AG04450 (cell line): ENCODE results near the gene TTLL13. TPM values are rescaled to one million over a fixed set of nuclear protein-coding genes. Genes with fewer than 3 reads are reported as not detected.
"Not testable (repeated sequence)": the region's sequence is repeated elsewhere in the genome, so short reads cannot be mapped to it uniquely, and the experiment has no call there.

Experiments used
- CTCF ChIA-PET: fragments of 300-600, 350-600 bp; formaldehyde crosslinking; extraction: SDS; loops from one replicate; lab custom pipeline; 2022; ENCODE audit warnings: antibody characterized with exemption, inconsistent platforms; lab: Charles Lee
- POLR2A ChIA-PET: fragments of 350-600 bp; formaldehyde crosslinking; extraction: SDS; loops from one replicate; lab custom pipeline; 2021; ENCODE audit warnings: antibody characterized with exemption, inconsistent platforms; lab: Yijun Ruan, JAX
- DNase-seq: peaks from one replicate; pipeline ENCODE4 v3.0.0-alpha.2; 2011; ENCODE audit warnings: low read depth, low spot score
- H3K27ac ChIP-seq: one replicate; pipeline ENCODE4 v1.5.1; 2012; ENCODE audit warnings: low read depth, low read length, control low read depth
- H3K27me3 ChIP-seq: one replicate; pipeline ENCODE4 v1.6.0; 2012; ENCODE audit warnings: low read length; ENCODE audit not compliant: control insufficient read depth, insufficient read depth
- H3K4me3 ChIP-seq: 2 replicates; pipeline ENCODE4 v1.5.1; 2011; ENCODE audit warnings: mild to moderate bottlenecking, low read depth, low read length, control low read depth
- H3K9me3 ChIP-seq: 2 replicates; pipeline ENCODE4 v1.5.1; 2012; ENCODE audit warnings: low read length; ENCODE audit not compliant: control insufficient read depth, insufficient read depth
- CTCF ChIP-seq: IDR thresholded peaks from 2 replicates; pipeline ENCODE4 v1.5.1; 2011; ENCODE audit warnings: low read depth, low read length, control low read depth, inconsistent platforms
- polyA plus RNA-seq: library from polyadenylated mRNA; depleted of rRNA; stranded (reverse); fragments of >200 nt; gene quantifications from 2 replicates; pipeline ENCODE4 v1.2.3, GENCODE V29; 2011

The TTLL13 gene
- polyA plus RNA-seq, 1 experiment: 0.04 TPM

- CTCF ChIA-PET: interaction anchor here (0.7 to 1.4 kb wide), 2 partner anchors 52 to 73 kb away, joined by 3 to 8 read pairs; no protein-coding TSS in a partner anchor
- Histone ChIP-seq H3K27ac (no peak overlapping the region), H3K27me3 (no peaks in the 10 kb centered on the region), H3K9me3 (peaks cover 5% of the 10 kb centered on the region; the same call in 1 of the 2 replicates), H3K4me3 (no peak overlapping the region)
- no peak for TF ChIP-seq CTCF
- POLR2A ChIA-PET: interaction anchor here (0.7 to 1.5 kb wide), 2 partner anchors 9 to 10 kb away, joined by 5 to 6 read pairs; no protein-coding TSS in a partner anchor
- DNase-seq: no peak
Observed at GRCh38 chr15:90268415-90268814, 19.1 kb downstream of the TTLL13 start.

GRCh38 chr15:90270502-90271150, 21.3 kb downstream of the TTLL13 start:
- Histone ChIP-seq H3K27ac (no peak overlapping the region), H3K4me3 (no peak overlapping the region), H3K27me3 (no peaks in the 10 kb centered on the region), H3K9me3 (peaks cover 9% of the 10 kb centered on the region; the same call in 1 of the 2 replicates)
- DNase-seq: no peak
- POLR2A ChIA-PET: no interaction called here
- TF ChIP-seq CTCF: no peak
- CTCF ChIA-PET: interaction anchor here (1.3 to 2.2 kb wide), 2 partner anchors 23 to 32 kb away, joined by 3 to 9 read pairs; no protein-coding TSS in a partner anchor

- CTCF ChIA-PET: interaction anchor here (2.2 kb wide), 1 partner anchor 22 kb away, joined by 9 read pairs; no protein-coding TSS in a partner anchor
Observed at GRCh38 chr15:90271459-90272166, 22.3 kb downstream of the TTLL13 start.

GRCh38 chr15:90278467-90278866, 29.1 kb downstream of the TTLL13 start:
- not testable (repeated sequence) for H3K27me3 ChIP-seq, H3K4me3 ChIP-seq, H3K9me3 ChIP-seq, H3K27ac ChIP-seq, DNase-seq
- POLR2A ChIA-PET: interaction anchor here (1.3 kb wide), 1 partner anchor 10 kb away, joined by 5 read pairs; no protein-coding TSS in a partner anchor
- CTCF ChIA-PET: interaction anchor here (1.0 kb wide), 1 partner anchor 15 kb away, joined by 5 read pairs; no protein-coding TSS in a partner anchor

More at GRCh38 chr15:90271459-90272166, 22.3 kb downstream of the TTLL13 start:
- H3K9me3 ChIP-seq: peaks cover 6% of the 10 kb centered on the region; the same call in 1 of the 2 replicates
- POLR2A ChIA-PET: no interaction called here
- TF ChIP-seq CTCF: no peak
- no peaks in the 10 kb centered on the region for H3K27me3 ChIP-seq
- DNase-seq: no peak
- no peak overlapping the region for H3K4me3 ChIP-seq
- no peak overlapping the region for H3K27ac ChIP-seq

- H3K9me3 ChIP-seq, H3K27ac ChIP-seq, POLR2A ChIA-PET, H3K27me3 ChIP-seq, DNase-seq, H3K4me3 ChIP-seq: not testable (repeated sequence)
- CTCF ChIA-PET: interaction anchor here (0.8 to 2.1 kb wide), 2 partner anchors 13 kb away, joined by 3 to 9 read pairs; no protein-coding TSS in a partner anchor
Observed at GRCh38 chr15:90280743-90281142, 31.4 kb downstream of the TTLL13 start.

GRCh38 chr15:90281637-90282036, 32.3 kb downstream of the TTLL13 start:
- H3K4me3 ChIP-seq, H3K9me3 ChIP-seq, H3K27me3 ChIP-seq, DNase-seq, POLR2A ChIA-PET, H3K27ac ChIP-seq: not testable (repeated sequence)
- CTCF ChIA-PET: interaction anchor here (2.1 kb wide), 1 partner anchor 12 kb away, joined by 9 read pairs; no protein-coding TSS in a partner anchor
